Upper lobe of left lung (tissue), 6 donors: ENCODE data around the gene PPBP. TPM values are rescaled to one million over a fixed set of nuclear protein-coding genes. Genes with fewer than 3 reads are reported as not detected.
A peak's percentile ranks its signal among the peaks of the same experiment; 100 is the strongest.

Source experiments
- ATAC-seq, 2 donors: fragments of 200-7000 bp; cut with Tn5 transposase; one replicate each; pipeline ENCODE4 v1.9.1; 2022; ENCODE audit warnings: mild to moderate bottlenecking in 2 of 2, moderate library complexity in 2 of 2; ENCODE audit not compliant: low FRiP score in 2 of 2
- DNase-seq, 2 donors: peaks; one replicate each; pipeline ENCODE4 v3.0.0-alpha.2; 2019 to 2020
- H3K27ac ChIP-seq, 4 donors: fragments of 200-600 bp; sonication (generic); one replicate each; pipeline ENCODE4 v1.5.1; 2016 to 2019
- H3K27me3 ChIP-seq, 4 donors: fragments of 200-600 bp; sonication (generic); one replicate each; pipeline ENCODE4 v1.5.1; 2017 to 2019
- H3K36me3 ChIP-seq, 4 donors: fragments of 200-600 bp; sonication (generic); one replicate each; pipeline ENCODE4 v1.5.1; 2016 to 2019
- H3K4me1 ChIP-seq, 4 donors: fragments of 200-600 bp; sonication (generic); one replicate each; pipeline ENCODE4 v1.5.1; 2018 to 2019
- H3K4me3 ChIP-seq, 4 donors: fragments of 200-600 bp; sonication (generic); one replicate each; pipeline ENCODE4 v1.5.1; 2017 to 2019; ENCODE audit warnings: mild to moderate bottlenecking in 2 of 4, moderate library complexity in 1 of 4
- H3K9me3 ChIP-seq, 4 donors: fragments of 200-600 bp; sonication (generic); one replicate each; pipeline ENCODE4 v1.5.1; 2018 to 2019
- EP300 ChIP-seq, 4 donors: sonication (generic); formaldehyde crosslinking; IDR thresholded peaks; one replicate each; pipeline ENCODE4 v1.5.1; 2017; ENCODE audit warnings: antibody characterized with exemption in 4 of 4, control low read depth in 2 of 4
- POLR2A ChIP-seq, 4 donors: fragments of 450-650 bp; IDR thresholded peaks; one replicate each; pipeline ENCODE4 v1.5.1; 2016 to 2017; ENCODE audit warnings: antibody characterized with exemption in 4 of 4, mild to moderate bottlenecking in 2 of 4
- POLR2AphosphoS5 ChIP-seq, 2 donors: sonication (generic); formaldehyde crosslinking; IDR thresholded peaks; one replicate each; pipeline ENCODE4 v1.5.1; 2017; ENCODE audit warnings: antibody characterized with exemption in 2 of 2
- WGBS, 2 donors: methylation state at CpG; one replicate each; pipeline ENCODE4 v1.1.5; 2017 to 2018; 5-methylcytosine and 5-hydroxymethylcytosine counted together
- total RNA-seq, 6 donors: library from RNA; depleted of rRNA in 4 of 6; stranded (reverse); fragments of >200 nt in 4 of 6; gene quantifications; one replicate each; pipeline versions ENCODE4 v1.1.0 to v1.2.1, GENCODE V29; 2016 to 2021
- TF ChIP-seq, protein P1 (sequence below), 6 experiments: fragments of 450-650 bp in 4 of 6; fragments of 200-600 bp in 2 of 6; sonication (generic) in 2 of 6; IDR thresholded peaks; one replicate each; pipeline ENCODE4 v1.5.1; 2016 to 2019; ENCODE audit warnings: antibody characterized with exemption in 6 of 6
- donor health status: DM: no; HTN: no; CAD: no; lungs with moderate emphysema.
- donor health status: DM: no; HTN: yes; CAD: no; lungs with severe emphysema.

Gene PPBP
- total RNA-seq, 6 donors from 2014 or later: 1.4 to 32.2 (median 6.0) TPM; not detected in 1

DNA sequence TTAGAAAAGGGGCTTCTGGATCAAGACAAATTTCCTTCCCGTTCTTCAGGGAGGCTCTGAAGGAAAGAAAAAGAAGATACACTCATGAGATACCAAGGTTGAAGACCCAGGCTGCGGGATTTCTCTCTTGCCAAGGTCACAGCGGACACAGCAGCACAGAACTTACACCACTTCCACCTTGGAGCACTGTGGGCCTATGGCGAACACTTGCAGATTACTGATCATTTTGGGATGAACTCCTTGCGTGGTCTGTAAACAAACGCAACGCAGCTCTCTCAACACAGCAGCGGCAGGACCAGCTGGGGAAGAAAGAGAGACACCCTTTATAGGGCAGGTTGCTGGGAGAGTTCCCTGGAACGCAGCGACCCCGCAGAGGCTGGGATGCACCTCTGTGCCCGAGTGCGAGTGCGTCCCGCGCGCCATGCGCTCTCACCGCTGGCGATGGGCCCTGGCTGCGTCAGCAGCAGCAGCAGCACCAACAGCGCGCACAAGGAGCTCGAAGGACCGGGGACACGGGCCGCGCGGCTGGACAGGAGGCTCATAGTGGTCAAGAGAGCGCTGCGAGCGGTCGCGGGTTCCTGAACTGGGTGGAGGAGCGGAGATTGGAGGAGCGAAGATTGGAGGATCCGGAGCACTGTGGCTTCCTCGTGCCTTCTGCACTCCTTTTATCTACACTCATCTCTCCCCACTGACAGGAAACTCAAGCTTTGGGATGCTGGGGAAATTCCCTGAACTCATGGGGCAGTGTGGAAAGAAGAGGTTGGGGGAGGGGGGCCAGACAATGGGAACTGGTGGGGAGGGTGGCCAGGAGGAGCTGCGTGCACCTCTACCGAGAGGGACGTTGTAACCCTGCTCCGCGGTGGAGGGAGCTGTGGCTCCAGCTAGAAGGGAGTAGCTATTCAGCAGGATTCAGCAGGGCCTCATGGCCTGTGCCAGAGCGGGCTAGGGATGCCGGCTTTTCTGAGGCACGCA, 10.3 kb upstream of the PPBP start, which contains the start of gene CXCL5:
CXCL5 (minus strand) TSS at position 638 of the 972 bp plus-strand sequence; CDS start at position 542, 96 bp downstream.
- H3K36me3 ChIP-seq: no peaks in the 10 kb centered on the region
- WGBS, 2 donors: 12 to 20% methylated on average over 21 to 46 of the region's 46 CpGs
- H3K4me3 ChIP-seq: peak within 1 kb of the TSS in 3 of 4 donors; percentile 24 to 37 (median 33)
- peak; percentile 60 to 89 for DNase-seq
- TF ChIP-seq POLR2A (IDR thresholded peaks at IDR 0.05) (peak in 1 of 4 donors; percentile 24), EP300 (IDR thresholded peaks at IDR 0.05) (no peak)
- TF ChIP-seq, protein P1, sequence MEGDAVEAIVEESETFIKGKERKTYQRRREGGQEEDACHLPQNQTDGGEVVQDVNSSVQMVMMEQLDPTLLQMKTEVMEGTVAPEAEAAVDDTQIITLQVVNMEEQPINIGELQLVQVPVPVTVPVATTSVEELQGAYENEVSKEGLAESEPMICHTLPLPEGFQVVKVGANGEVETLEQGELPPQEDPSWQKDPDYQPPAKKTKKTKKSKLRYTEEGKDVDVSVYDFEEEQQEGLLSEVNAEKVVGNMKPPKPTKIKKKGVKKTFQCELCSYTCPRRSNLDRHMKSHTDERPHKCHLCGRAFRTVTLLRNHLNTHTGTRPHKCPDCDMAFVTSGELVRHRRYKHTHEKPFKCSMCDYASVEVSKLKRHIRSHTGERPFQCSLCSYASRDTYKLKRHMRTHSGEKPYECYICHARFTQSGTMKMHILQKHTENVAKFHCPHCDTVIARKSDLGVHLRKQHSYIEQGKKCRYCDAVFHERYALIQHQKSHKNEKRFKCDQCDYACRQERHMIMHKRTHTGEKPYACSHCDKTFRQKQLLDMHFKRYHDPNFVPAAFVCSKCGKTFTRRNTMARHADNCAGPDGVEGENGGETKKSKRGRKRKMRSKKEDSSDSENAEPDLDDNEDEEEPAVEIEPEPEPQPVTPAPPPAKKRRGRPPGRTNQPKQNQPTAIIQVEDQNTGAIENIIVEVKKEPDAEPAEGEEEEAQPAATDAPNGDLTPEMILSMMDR (IDR thresholded peaks at IDR 0.05): peak in 1 of 6 experiments; percentile 19
- H3K4me1 ChIP-seq: peaks cover 7 to 11% (median 8%) of the 10 kb centered on the region in 4 donors
- no peaks in the 10 kb centered on the region for H3K9me3 ChIP-seq
- no peaks in the 10 kb centered on the region for H3K27me3 ChIP-seq
- ATAC-seq: peak; percentile 76 to 84
- peak within 1 kb of the TSS in 1 of 4 donors; percentile 2 for H3K27ac ChIP-seq

GRCh38 chr4:73992050-73992449, 4.1 kb upstream of the PPBP start:
- H3K27me3 ChIP-seq: no peaks in the 10 kb centered on the region
- H3K4me1 ChIP-seq: no peaks in the 10 kb centered on the region
- H3K4me3 ChIP-seq: no peak overlapping the region
- TF ChIP-seq EP300 (IDR thresholded peaks at IDR 0.05) (no peak), POLR2A (IDR thresholded peaks at IDR 0.05) (no peak), POLR2AphosphoS5 (IDR thresholded peaks at IDR 0.05) (no peak)
- TF ChIP-seq, protein P1 (IDR thresholded peaks at IDR 0.05): no peak
- no peaks in the 10 kb centered on the region for H3K36me3 ChIP-seq
- WGBS, 2 donors: 0 to 3% methylated on average over 1 of the region's 1 CpG
- DNase-seq: no peak
- ATAC-seq: no peak
- no peak overlapping the region for H3K27ac ChIP-seq
- no peaks in the 10 kb centered on the region for H3K9me3 ChIP-seq

- no peaks in the 10 kb centered on the region for H3K27me3 ChIP-seq
- H3K27ac ChIP-seq: no peak overlapping the region
- DNase-seq (no peak), ATAC-seq (no peak)
- no peak overlapping the region for H3K4me3 ChIP-seq
- no peaks in the 10 kb centered on the region for H3K4me1 ChIP-seq
- 83 to 92% methylated on average over 1 of the region's 1 CpG for WGBS, 2 donors
- no peaks in the 10 kb centered on the region for H3K9me3 ChIP-seq
- TF ChIP-seq, protein P1 (IDR thresholded peaks at IDR 0.05): no peak
- no peak for TF ChIP-seq POLR2A (IDR thresholded peaks at IDR 0.05)
- no peak for TF ChIP-seq EP300 (IDR thresholded peaks at IDR 0.05)
- H3K36me3 ChIP-seq: no peaks in the 10 kb centered on the region
Observed at GRCh38 chr4:73991742-73992000, 3.7 kb upstream of the PPBP start.

DNA sequence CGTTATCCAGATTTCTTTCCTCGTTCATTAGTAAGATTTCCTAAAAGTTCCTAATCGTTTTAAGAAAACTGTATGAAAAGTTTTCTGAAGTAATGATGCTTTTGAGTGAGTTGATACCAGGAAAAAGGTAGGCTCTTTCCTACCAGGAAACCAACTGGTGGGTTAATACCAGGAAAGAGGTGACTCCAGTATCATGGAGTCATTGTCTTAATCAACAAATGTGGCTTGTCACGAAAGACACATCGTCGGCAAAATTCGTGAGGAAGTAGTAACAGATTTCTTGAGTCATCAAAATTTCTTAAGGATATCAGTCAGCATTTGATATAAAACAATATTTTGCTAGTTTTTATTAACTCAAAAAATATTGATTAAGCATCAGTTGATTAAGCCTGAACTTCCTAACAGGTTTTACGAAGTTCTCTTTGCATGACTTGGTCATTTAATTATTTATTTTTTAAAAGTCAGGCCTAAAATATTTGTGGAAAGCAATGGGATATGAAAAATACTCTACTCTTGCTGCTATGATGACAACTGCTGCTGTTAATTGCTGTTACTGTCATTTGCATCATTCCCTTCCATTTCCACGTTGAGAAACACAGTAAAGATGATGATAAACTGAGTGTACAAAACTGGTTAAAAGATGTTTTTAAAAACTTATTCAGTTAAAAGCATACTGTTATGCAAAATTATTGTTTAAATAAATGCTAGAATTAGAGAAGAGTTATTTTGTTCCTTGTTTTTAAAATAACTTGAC, 3.2 kb upstream of the PPBP start:
- Histone ChIP-seq H3K27me3 (no peaks in the 10 kb centered on the region), H3K4me3 (no peak overlapping the region), H3K9me3 (no peaks in the 10 kb centered on the region), H3K27ac (no peak overlapping the region), H3K36me3 (no peaks in the 10 kb centered on the region), H3K4me1 (no peaks in the 10 kb centered on the region)
- no peak for ATAC-seq
- no peak for TF ChIP-seq EP300 (IDR thresholded peaks at IDR 0.05)
- TF ChIP-seq POLR2A (IDR thresholded peaks at IDR 0.05): no peak
- TF ChIP-seq POLR2AphosphoS5 (IDR thresholded peaks at IDR 0.05): no peak
- TF ChIP-seq, protein P1 (IDR thresholded peaks at IDR 0.05): no peak
- DNase-seq: no peak
- 81 to 86% methylated on average over 9 of the region's 9 CpGs for WGBS, 2 donors
